Thyroid gland (tissue), 4 donors: ENCODE measurements around the gene MICAL3. TPM values are rescaled to one million over a fixed set of nuclear protein-coding genes. Genes with fewer than 3 reads are reported as not detected.
A peak's percentile ranks its signal among the peaks of the same experiment; 100 is the strongest.
"Not testable (repeated sequence)": the region's sequence is repeated elsewhere in the genome, so short reads cannot be mapped to it uniquely, and the experiment has no call there.

Source experiments
- DNase-seq, 2 donors: peaks; one replicate each; pipeline ENCODE4 v3.0.0-alpha.2; 2019
- H3K27ac ChIP-seq, 3 donors: fragments of 200-600 bp; sonication (generic); 1 replicate in 2 of 3; 2 replicates in 1 of 3; pipeline ENCODE4 v1.5.1; 2016 to 2019; ENCODE audit warnings: mild to moderate bottlenecking in 1 of 3, moderate library complexity in 1 of 3
- H3K27me3 ChIP-seq: fragments of 200-600 bp; sonication (generic); one replicate; pipeline ENCODE4 v1.5.1; 2019
- H3K36me3 ChIP-seq, 2 donors: fragments of 200-600 bp; sonication (generic); one replicate each; pipeline ENCODE4 v1.5.1; 2016 to 2019
- H3K4me1 ChIP-seq, 2 donors: fragments of 200-600 bp; sonication (generic); one replicate each; pipeline ENCODE4 v1.5.1; 2017 to 2019
- H3K4me3 ChIP-seq, 3 donors: fragments of 200-600 bp; sonication (generic); replicated peaks in 1 of 3; 1 replicate in 2 of 3; 2 replicates in 1 of 3; pipeline ENCODE4 v1.5.1; 2016; ENCODE audit warnings: mild to moderate bottlenecking in 1 of 3
- H3K9me3 ChIP-seq: fragments of 200-600 bp; sonication (generic); one replicate; pipeline ENCODE4 v1.5.1; 2017
- POLR2A ChIP-seq, 2 donors: fragments of 450-650 bp; IDR thresholded peaks; one replicate each; pipeline ENCODE4 v1.6.1; 2017; ENCODE audit warnings: antibody characterized with exemption in 2 of 2, mild to moderate bottlenecking in 2 of 2, moderate library complexity in 1 of 2
- WGBS, 2 donors: methylation state at CpG; one replicate each; pipeline ENCODE4 v1.1.5; 2017; 5-methylcytosine and 5-hydroxymethylcytosine counted together
- intact Hi-C: fragments of 100-400 bp; cut with DNase I; formaldehyde crosslinking; loops from one replicate; pipeline ENCODE4 v1.15.1; 2023
- total RNA-seq, 4 donors: library from RNA; depleted of rRNA; stranded (reverse); fragments of >200 nt; gene quantifications; one replicate each; pipeline ENCODE4 v1.2.3, GENCODE V29; 2016
- TF ChIP-seq, protein P1 (sequence below), 6 experiments: fragments of 200-600 bp in 3 of 6; fragments of 450-650 bp in 3 of 6; sonication (generic) in 3 of 6; IDR thresholded peaks; one replicate each; pipeline ENCODE4 v1.5.1; 2016 to 2019; ENCODE audit warnings: antibody characterized with exemption in 6 of 6, mild to moderate bottlenecking in 2 of 6, inconsistent platforms in 1 of 6, moderate library complexity in 1 of 6

The MICAL3 gene
- total RNA-seq, 4 donors from 2014 or later: 31.8 to 53.8 (median 43.6) TPM

DNA sequence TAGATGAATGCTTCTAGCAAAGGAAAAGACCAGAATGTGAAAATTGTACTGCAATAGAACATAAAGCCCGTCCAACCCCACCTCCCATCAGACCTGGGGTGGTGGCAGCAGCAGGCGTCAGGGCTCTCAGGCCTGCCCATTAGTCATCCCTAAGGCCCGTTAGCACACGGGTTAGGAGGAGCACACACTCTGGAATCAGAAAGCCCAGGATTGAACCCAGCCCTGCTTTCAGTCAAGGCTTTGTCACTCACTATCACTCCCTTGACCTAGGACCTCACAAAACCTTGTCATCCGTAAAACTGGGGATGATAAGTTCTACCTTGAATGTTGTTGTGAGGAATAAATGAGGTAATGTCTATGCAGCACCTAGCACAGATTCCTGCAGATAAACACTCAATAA is 26.9 kb downstream of the MICAL3 start:
- no peak for TF ChIP-seq POLR2A (IDR thresholded peaks at IDR 0.05)
- TF ChIP-seq, protein P1, sequence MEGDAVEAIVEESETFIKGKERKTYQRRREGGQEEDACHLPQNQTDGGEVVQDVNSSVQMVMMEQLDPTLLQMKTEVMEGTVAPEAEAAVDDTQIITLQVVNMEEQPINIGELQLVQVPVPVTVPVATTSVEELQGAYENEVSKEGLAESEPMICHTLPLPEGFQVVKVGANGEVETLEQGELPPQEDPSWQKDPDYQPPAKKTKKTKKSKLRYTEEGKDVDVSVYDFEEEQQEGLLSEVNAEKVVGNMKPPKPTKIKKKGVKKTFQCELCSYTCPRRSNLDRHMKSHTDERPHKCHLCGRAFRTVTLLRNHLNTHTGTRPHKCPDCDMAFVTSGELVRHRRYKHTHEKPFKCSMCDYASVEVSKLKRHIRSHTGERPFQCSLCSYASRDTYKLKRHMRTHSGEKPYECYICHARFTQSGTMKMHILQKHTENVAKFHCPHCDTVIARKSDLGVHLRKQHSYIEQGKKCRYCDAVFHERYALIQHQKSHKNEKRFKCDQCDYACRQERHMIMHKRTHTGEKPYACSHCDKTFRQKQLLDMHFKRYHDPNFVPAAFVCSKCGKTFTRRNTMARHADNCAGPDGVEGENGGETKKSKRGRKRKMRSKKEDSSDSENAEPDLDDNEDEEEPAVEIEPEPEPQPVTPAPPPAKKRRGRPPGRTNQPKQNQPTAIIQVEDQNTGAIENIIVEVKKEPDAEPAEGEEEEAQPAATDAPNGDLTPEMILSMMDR (IDR thresholded peaks at IDR 0.05): no peak
- Histone ChIP-seq H3K36me3 (no peaks in the 10 kb centered on the region), H3K27me3 (no peaks in the 10 kb centered on the region), H3K27ac (no peak overlapping the region), H3K4me1 (peaks cover 22 to 29% of the 10 kb centered on the region in 2 donors), H3K4me3 (no peak overlapping the region), H3K9me3 (no peaks in the 10 kb centered on the region)
- DNase-seq: no peak
- intact Hi-C loops: loop anchor here (5.0 kb wide), 1 partner anchor 85 kb away; no protein-coding TSS in a partner anchor
- 92 to 97% methylated on average over 5 of the region's 5 CpGs for WGBS, 2 donors

DNA sequence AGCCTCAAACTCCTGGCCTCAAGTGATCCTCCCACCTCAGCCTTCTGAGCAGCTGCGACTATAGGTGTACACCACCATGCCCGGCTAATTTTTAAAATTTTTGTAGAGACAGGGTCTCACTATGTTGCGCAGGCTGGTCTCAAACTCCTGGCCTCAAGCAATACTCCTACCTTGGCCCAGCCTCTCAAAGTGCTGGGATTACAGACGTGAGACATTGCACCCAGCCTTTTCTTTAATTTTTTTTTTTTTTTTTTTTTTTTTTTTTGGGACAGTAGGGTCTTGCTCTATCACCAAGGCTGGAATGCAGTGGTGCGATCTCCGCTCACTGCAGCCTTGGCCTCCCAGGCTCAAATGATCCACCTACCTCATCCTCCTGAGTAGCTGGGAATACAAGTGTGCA is 29.1 kb downstream of the MICAL3 start:
- not testable (repeated sequence) for H3K36me3 ChIP-seq, H3K27me3 ChIP-seq, DNase-seq, H3K9me3 ChIP-seq, H3K4me3 ChIP-seq
- WGBS, 2 donors: 96 to 98% methylated on average over 6 of the region's 6 CpGs
- H3K4me1 ChIP-seq: peaks cover 22 to 44% of the 10 kb centered on the region in 2 donors
- H3K27ac ChIP-seq: peak overlapping the region in 1 of 3 donors; percentile 94
- intact Hi-C loops: loop anchor here (5.0 kb wide), 1 partner anchor 83 kb away; no protein-coding TSS in a partner anchor

DNA sequence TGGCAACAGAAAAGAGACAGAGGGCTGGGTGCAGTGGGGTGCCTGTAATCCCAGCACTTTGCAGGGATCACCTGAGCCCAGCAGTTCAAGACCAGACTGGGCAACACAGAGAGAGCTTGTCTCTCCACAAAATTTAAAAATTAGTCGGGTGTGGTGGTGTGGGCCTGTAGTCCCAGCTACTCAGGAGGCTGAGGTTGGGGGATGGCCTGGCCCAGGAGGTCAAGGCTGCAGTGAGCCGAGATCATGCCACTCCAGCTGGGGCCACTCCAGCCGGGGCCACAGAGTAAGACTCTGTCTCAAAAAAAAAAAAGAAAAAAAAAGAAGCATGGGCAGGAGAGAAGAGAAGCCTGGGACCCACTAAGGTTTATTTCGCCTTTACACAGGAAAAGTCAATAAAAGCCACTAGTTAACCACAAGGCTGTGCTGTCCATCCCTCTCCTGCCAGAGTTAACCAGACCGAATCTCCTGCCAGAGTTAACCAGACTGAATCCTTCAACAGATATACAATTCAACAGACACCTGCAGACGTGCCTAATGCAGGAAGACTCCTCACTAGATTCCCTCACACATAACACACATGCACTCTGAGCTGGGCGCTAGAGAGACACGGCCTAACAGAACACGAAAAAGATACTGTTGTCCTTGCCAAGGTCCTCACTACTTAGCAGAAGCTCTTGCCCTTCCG is 29.8 kb downstream of the MICAL3 start:
- DNase-seq: no peak
- H3K4me1 ChIP-seq: peaks cover 17 to 42% of the 10 kb centered on the region in 2 donors
- no peak overlapping the region for H3K4me3 ChIP-seq
- H3K36me3 ChIP-seq: no peaks in the 10 kb centered on the region
- no peaks in the 10 kb centered on the region for H3K27me3 ChIP-seq
- no peak for TF ChIP-seq POLR2A (IDR thresholded peaks at IDR 0.05)
- TF ChIP-seq, protein P1 (IDR thresholded peaks at IDR 0.05): no peak
- 84 to 89% methylated on average over 10 of the region's 10 CpGs for WGBS, 2 donors
- H3K9me3 ChIP-seq: no peaks in the 10 kb centered on the region
- peak overlapping the region in 1 of 3 donors; percentile 94 for H3K27ac ChIP-seq
- intact Hi-C loops: loop anchor here (5.0 kb wide), 1 partner anchor 82 kb away; no protein-coding TSS in a partner anchor

DNA sequence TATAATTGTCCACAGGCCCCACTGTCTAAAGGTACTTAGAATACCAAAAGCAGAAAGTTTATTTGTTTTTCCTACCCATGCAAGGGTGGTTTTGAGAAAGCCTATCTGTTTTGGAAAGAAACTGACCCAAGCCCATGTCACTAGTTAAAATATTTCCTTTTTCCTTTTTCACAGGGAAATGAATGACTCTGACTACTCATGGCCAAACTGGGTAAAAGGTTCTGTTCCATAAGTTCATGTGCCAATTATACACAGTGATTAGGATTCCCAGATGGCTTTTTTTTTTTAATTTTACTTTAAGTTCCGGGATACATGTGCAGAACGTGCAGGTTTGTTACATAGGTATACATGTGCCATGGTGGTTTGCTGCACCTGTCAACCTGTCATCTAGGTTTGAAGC is 31.4 kb downstream of the MICAL3 start:
- WGBS, 2 donors: 71 to 82% methylated on average over 2 of the region's 2 CpGs
- peak overlapping the region; percentile 44 to 94 (median 47) for H3K27ac ChIP-seq
- H3K4me3 ChIP-seq, H3K36me3 ChIP-seq, DNase-seq, H3K27me3 ChIP-seq, intact Hi-C loops, H3K9me3 ChIP-seq: not testable (repeated sequence)
- peaks cover 30 to 54% of the 10 kb centered on the region in 2 donors for H3K4me1 ChIP-seq

DNA sequence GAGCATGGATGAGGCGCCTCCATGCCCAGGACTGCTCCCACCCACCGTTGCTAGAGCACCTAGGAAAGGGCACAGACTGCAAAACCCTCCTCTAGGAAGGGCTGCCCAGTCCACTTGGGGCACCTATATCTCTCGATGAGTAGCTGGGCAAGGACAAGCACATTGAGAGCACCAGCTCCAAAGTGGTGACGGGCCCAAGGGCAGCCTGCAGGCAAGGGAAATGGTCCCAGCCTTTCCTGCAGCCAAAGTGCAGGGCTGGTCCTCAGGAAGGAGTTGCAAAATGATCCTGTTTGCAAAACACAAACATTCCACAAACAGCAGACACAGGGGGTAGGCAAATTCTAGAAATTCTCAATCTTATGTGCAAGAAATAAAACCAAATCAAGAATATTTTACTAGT is 32.4 kb downstream of the MICAL3 start:
- H3K36me3 ChIP-seq, H3K27me3 ChIP-seq, H3K4me3 ChIP-seq, DNase-seq, H3K9me3 ChIP-seq, intact Hi-C loops: not testable (repeated sequence)
- H3K4me1 ChIP-seq: peaks cover 34 to 55% of the 10 kb centered on the region in 2 donors
- peak overlapping the region in 2 of 3 donors; percentile 47 to 94 for H3K27ac ChIP-seq
- 77 to 79% methylated on average over 4 of the region's 4 CpGs for WGBS, 2 donors

DNA sequence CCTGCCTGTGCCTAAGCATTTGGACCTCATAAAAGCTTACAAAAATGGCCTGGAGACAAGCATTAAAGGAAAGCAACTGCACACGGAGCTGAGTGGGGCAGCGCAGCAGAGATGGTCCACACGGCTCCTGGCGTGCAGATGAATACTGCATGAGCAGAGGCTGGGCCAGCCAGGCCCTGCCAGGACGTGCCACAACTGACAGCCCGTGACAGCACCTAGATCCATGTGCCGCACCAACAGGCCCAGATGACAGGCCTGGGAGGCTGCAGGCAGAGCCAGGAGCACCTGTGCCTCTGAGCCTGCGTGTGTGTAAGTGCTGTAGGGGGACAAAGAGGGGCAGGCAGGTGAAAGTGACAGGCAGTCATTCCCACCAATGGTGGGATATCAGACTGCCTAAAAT is 33.4 kb downstream of the MICAL3 start:
- no peaks in the 10 kb centered on the region for H3K27me3 ChIP-seq
- no peak overlapping the region for H3K27ac ChIP-seq
- no peak for TF ChIP-seq POLR2A (IDR thresholded peaks at IDR 0.05)
- TF ChIP-seq, protein P1 (IDR thresholded peaks at IDR 0.05): no peak
- no peaks in the 10 kb centered on the region for H3K9me3 ChIP-seq
- 70 to 97% methylated on average over 5 to 8 of the region's 8 CpGs for WGBS, 2 donors
- H3K4me1 ChIP-seq: peaks cover 39 to 55% of the 10 kb centered on the region in 2 donors
- peak; percentile 31 to 68 for DNase-seq
- no peak overlapping the region for H3K4me3 ChIP-seq
- H3K36me3 ChIP-seq: no peaks in the 10 kb centered on the region
- intact Hi-C loops: no loop called here
